ENCODE data around the gene LYPD8. TPM values are rescaled to one million over a fixed set of nuclear protein-coding genes. Genes with fewer than 3 reads are reported as not detected.

Gene LYPD8
- total RNA-seq: not detected

GRCh38 chr1:248755517-248755916 is at the start of gene LYPD8:
Gene LYPD8, minus strand, starts transcription at chr1:248755759. Its CDS starts 4,678 bp downstream, at chr1:248751081.

GRCh38 chr1:248702714-248703113 is 52.8 kb downstream of the LYPD8 start, which contains the start of gene OR14I1:
Gene OR14I1, minus strand, starts transcription at chr1:248702766.

Other genes starting within 250 kb of the LYPD8 start
- gene OR2G6, start 247.7 kb downstream of the LYPD8 start, total RNA-seq: not detected
- not detected for gene OR2T29, start 193.0 kb downstream of the LYPD8 start, total RNA-seq
- gene OR2T34, start 181.0 kb downstream of the LYPD8 start, total RNA-seq: not detected
- gene OR2T10, start 158.1 kb downstream of the LYPD8 start, total RNA-seq: not detected
- gene OR2T11, start 120.7 kb downstream of the LYPD8 start, total RNA-seq: not detected
- not detected for gene OR2T35, start 110.5 kb downstream of the LYPD8 start, total RNA-seq
- not detected for gene OR2T27, start 100.2 kb downstream of the LYPD8 start, total RNA-seq
- gene OR14I1, start 53.0 kb downstream of the LYPD8 start, total RNA-seq: not detected
- 21.8 TPM for gene SH3BP5L, start 70.2 kb upstream of the LYPD8 start, total RNA-seq
- gene ZNF672, start 82.5 kb upstream of the LYPD8 start, total RNA-seq: 30.7 TPM
- 47.0 TPM for gene ZNF692, start 103.3 kb upstream of the LYPD8 start, total RNA-seq
- gene PGBD2, start 150.5 kb upstream of the LYPD8 start, total RNA-seq: 12.4 TPM

Data from camera-type eye (tissue), 1 donor.